ENCODE measurements around the gene SPSB2. TPM values are rescaled to one million over a fixed set of nuclear protein-coding genes. Genes with fewer than 3 reads are reported as not detected.

SPSB2 gene
- polyA plus RNA-seq, 4 donors: 7.8 to 19.8 (median 13.5) TPM

GRCh38 chr12:6823182-6824084, 49.7 kb downstream of the SPSB2 start:
- DNase-seq (ENCODE audit: low read depth in 4 of 4, low spot score in 2 of 4): no peak

- DNase-seq (ENCODE audit: low read depth in 4 of 4, low spot score in 2 of 4): no peak
Observed at GRCh38 chr12:6822426-6823135, 50.5 kb downstream of the SPSB2 start.

GRCh38 chr12:6821591-6822425, 51.3 kb downstream of the SPSB2 start, which contains the start of gene GPR162:
TSS of gene GPR162 (plus strand) at chr12:6821821. CDS start at chr12:6823899, 2,078 bp downstream.
- DNase-seq (ENCODE audit: low read depth in 4 of 4, low spot score in 2 of 4): peak in 3 of 4 donors; percentile 63 to 80 (median 77)

Other genes with a start within 250 kb of the SPSB2 start
- 1 to 10 TPM; 1.1 to 1.6 (median 1.4) TPM for gene LPAR5, start 237.3 kb downstream of the SPSB2 start, polyA plus RNA-seq (ENCODE audit: insufficient read length in 4 of 4)
- gene ACRBP, start 225.9 kb downstream of the SPSB2 start, polyA plus RNA-seq (ENCODE audit: insufficient read length in 4 of 4): 1 to 10 TPM; 2.4 to 6.6 (median 5.0) TPM
- gene ING4, start 210.2 kb downstream of the SPSB2 start, polyA plus RNA-seq (ENCODE audit: insufficient read length in 4 of 4): 100 to 1,000 TPM; 112 to 133 (median 122) TPM
- gene ZNF384, start 183.9 kb downstream of the SPSB2 start, polyA plus RNA-seq (ENCODE audit: insufficient read length in 4 of 4): 100 to 1,000 TPM in 2 of 4 donors, 10 to 100 TPM in 2; 68.1 to 109 (median 90.5) TPM
- 10 to 100 TPM in 3 of 4 donors, 1 to 10 TPM in 1; 8.1 to 16.8 (median 13.5) TPM for gene PIANP, start 172.5 kb downstream of the SPSB2 start, polyA plus RNA-seq (ENCODE audit: insufficient read length in 4 of 4)
- 10 to 100 TPM; 64.0 to 69.6 (median 68.9) TPM for gene COPS7A, start 149.3 kb downstream of the SPSB2 start, polyA plus RNA-seq (ENCODE audit: insufficient read length in 4 of 4)
- gene MLF2, start 120.2 kb downstream of the SPSB2 start, polyA plus RNA-seq (ENCODE audit: insufficient read length in 4 of 4): 100 to 1,000 TPM; 189 to 246 (median 222) TPM
- 100 to 1,000 TPM; 529 to 841 (median 623) TPM for gene PTMS, start 106.9 kb downstream of the SPSB2 start, polyA plus RNA-seq (ENCODE audit: insufficient read length in 4 of 4)
- 1 to 10 TPM; 1.1 to 2.6 (median 1.5) TPM for gene LAG3, start 100.8 kb downstream of the SPSB2 start, polyA plus RNA-seq (ENCODE audit: insufficient read length in 4 of 4)
- gene CD4, start 83.8 kb downstream of the SPSB2 start, polyA plus RNA-seq (ENCODE audit: insufficient read length in 4 of 4): 10 to 100 TPM; 28.6 to 39.0 (median 29.5) TPM
- 10 to 100 TPM; 18.9 to 37.7 (median 35.7) TPM for gene GPR162, start 51.5 kb downstream of the SPSB2 start, polyA plus RNA-seq (ENCODE audit: insufficient read length in 4 of 4)
- gene P3H3, start 44.9 kb downstream of the SPSB2 start, polyA plus RNA-seq (ENCODE audit: insufficient read length in 4 of 4): 10 to 100 TPM; 23.3 to 37.5 (median 35.6) TPM
- 10 to 100 TPM in 2 of 4 donors, 1 to 10 TPM in 2; 3.1 to 12.0 (median 7.9) TPM for gene GNB3, start 32.4 kb downstream of the SPSB2 start, polyA plus RNA-seq (ENCODE audit: insufficient read length in 4 of 4)
- gene CDCA3, start 22.0 kb downstream of the SPSB2 start, polyA plus RNA-seq (ENCODE audit: insufficient read length in 4 of 4): 10 to 100 TPM; 20.2 to 32.7 (median 26.4) TPM
- gene USP5, start 21.2 kb downstream of the SPSB2 start, polyA plus RNA-seq (ENCODE audit: insufficient read length in 4 of 4): 10 to 100 TPM; 58.3 to 73.3 (median 62.3) TPM
- 100 to 1,000 TPM; 518 to 618 (median 580) TPM for gene TPI1, start 5.8 kb downstream of the SPSB2 start, polyA plus RNA-seq (ENCODE audit: insufficient read length in 4 of 4)
- gene LRRC23, start 31.5 kb upstream of the SPSB2 start, polyA plus RNA-seq (ENCODE audit: insufficient read length in 4 of 4): 10 to 100 TPM; 16.5 to 24.5 (median 18.9) TPM
- gene ENO2, start 41.3 kb upstream of the SPSB2 start, polyA plus RNA-seq (ENCODE audit: insufficient read length in 4 of 4): 10 to 100 TPM in 3 of 4 donors, 1 to 10 TPM in 1; 9.5 to 19.4 (median 14.6) TPM
- gene ATN1, start 54.7 kb upstream of the SPSB2 start, polyA plus RNA-seq (ENCODE audit: insufficient read length in 4 of 4): 100 to 1,000 TPM in 3 of 4 donors, 10 to 100 TPM in 1; 85.5 to 189 (median 127) TPM
- 1 to 10 TPM in 1 of 4 donors, not detected in 3; 3.6 TPM for gene RNU7-1, start 70.5 kb upstream of the SPSB2 start, polyA plus RNA-seq (ENCODE audit: insufficient read length in 4 of 4)
- 100 to 1,000 TPM; 141 to 235 (median 165) TPM for gene C12orf57, start 70.7 kb upstream of the SPSB2 start, polyA plus RNA-seq (ENCODE audit: insufficient read length in 4 of 4)
- 10 to 100 TPM; 19.2 to 27.5 (median 24.5) TPM for gene PTPN6, start 78.1 kb upstream of the SPSB2 start, polyA plus RNA-seq (ENCODE audit: insufficient read length in 4 of 4)
- 100 to 1,000 TPM; 247 to 313 (median 277) TPM for gene PHB2, start 97.4 kb upstream of the SPSB2 start, polyA plus RNA-seq (ENCODE audit: insufficient read length in 4 of 4)
- 10 to 100 TPM; 42.6 to 49.5 (median 48.1) TPM for gene EMG1, start 97.6 kb upstream of the SPSB2 start, polyA plus RNA-seq (ENCODE audit: insufficient read length in 4 of 4)
- gene LPCAT3, start 145.2 kb upstream of the SPSB2 start, polyA plus RNA-seq (ENCODE audit: insufficient read length in 4 of 4): 10 to 100 TPM; 49.7 to 65.7 (median 64.2) TPM
- 10 to 100 TPM; 51.9 to 71.0 (median 56.4) TPM for gene C1S, start 187.4 kb upstream of the SPSB2 start, polyA plus RNA-seq (ENCODE audit: insufficient read length in 4 of 4)
- gene C1R, start 219.1 kb upstream of the SPSB2 start, polyA plus RNA-seq (ENCODE audit: insufficient read length in 4 of 4): 10 to 100 TPM; 33.6 to 63.4 (median 45.5) TPM
- gene C1RL, start 235.9 kb upstream of the SPSB2 start, polyA plus RNA-seq (ENCODE audit: insufficient read length in 4 of 4): 10 to 100 TPM; 29.5 to 43.1 (median 35.9) TPM